Activated B cell treated with CpG ODN at 0.5 μM for 24 hours (primary cell): ENCODE results near the gene FGD3. TPM values are rescaled to one million over a fixed set of nuclear protein-coding genes. Genes with fewer than 3 reads are reported as not detected.

Source experiments
- ATAC-seq: fragments of 200-7000 bp; cut with Tn5 transposase; one replicate; pipeline ENCODE4 v1.10.0; 2021; ENCODE audit warnings: low read depth, mild to moderate bottlenecking, moderate library complexity
- CTCF ChIA-PET: fragments of 350-600 bp; sonication (Branson Sonifier 250); formaldehyde crosslinking; loops from one replicate; lab custom pipeline; 2021; ENCODE audit warnings: antibody characterized with exemption; lab: Charles Lee
- POLR2A ChIA-PET: fragments of 350-600 bp; sonication (Branson Sonifier 250); formaldehyde crosslinking; loops from one replicate; lab custom pipeline; 2021; ENCODE audit warnings: antibody characterized with exemption; lab: Charles Lee
- DNase-seq: peaks from one replicate; pipeline ENCODE4 v3.0.0; 2022
- H3K27ac Mint-ChIP-seq: one replicate; pipeline ENCODE4 v1.8.0; 2020; ENCODE audit warnings: mixed read lengths
- H3K27me3 Mint-ChIP-seq: one replicate; pipeline ENCODE4 v1.8.0; 2021; ENCODE audit warnings: mixed read lengths
- H3K36me3 Mint-ChIP-seq: one replicate; pipeline ENCODE4 v1.8.0; 2021; ENCODE audit warnings: low read depth, mixed read lengths
- H3K4me1 Mint-ChIP-seq: one replicate; pipeline ENCODE4 v1.8.0; 2021; ENCODE audit warnings: mixed read lengths
- H3K4me3 Mint-ChIP-seq: one replicate; pipeline ENCODE4 v1.8.0; 2020; ENCODE audit warnings: mild to moderate bottlenecking, mixed read lengths
- H3K9me3 Mint-ChIP-seq: one replicate; pipeline ENCODE4 v1.8.0; 2020; ENCODE audit warnings: mixed read lengths
- intact Hi-C: fragments of 100-400 bp; cut with micrococcal nuclease; formaldehyde crosslinking; loops from one replicate; pipeline ENCODE4 v1.15.1; 2024
- total RNA-seq: library from RNA; stranded (reverse); gene quantifications from 2 replicates; pipeline ENCODE4 v1.2.3, GENCODE V29; 2022
- TF ChIP-seq, protein P1 (sequence below): fragments of 200-600 bp; IDR thresholded peaks from one replicate; pipeline ENCODE4 v1.8.0; 2022; ENCODE audit warnings: antibody characterized with exemption, mild to moderate bottlenecking

FGD3 gene
- total RNA-seq, 1 donor from 2014 or later, result 61.9 TPM

DNA sequence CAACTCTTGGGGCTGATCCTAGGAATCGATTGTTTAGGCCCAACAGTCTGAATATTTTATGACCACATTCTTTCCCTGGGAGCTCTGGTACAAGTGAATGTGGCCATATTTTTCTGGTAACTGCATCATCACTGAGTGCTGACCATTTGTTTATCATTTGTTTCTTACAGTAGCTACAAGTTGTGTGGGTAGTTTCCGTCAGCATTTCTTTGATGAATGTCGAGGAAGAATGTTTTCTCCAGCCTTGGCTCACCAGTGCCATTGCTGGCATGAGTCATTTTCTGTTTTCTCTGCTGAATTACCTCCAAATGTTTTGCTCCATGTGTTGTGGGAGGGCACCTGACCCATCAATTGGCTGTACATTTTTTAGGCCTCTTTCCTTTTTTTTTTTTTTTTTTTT is 134.6 kb downstream of the FGD3 start:
- Mint-ChIP-seq H3K36me3 (peaks cover 65% of the 10 kb centered on the region), H3K9me3 (no peaks in the 10 kb centered on the region), H3K4me1 (no peaks in the 10 kb centered on the region), H3K27ac (no peak overlapping the region), H3K27me3 (no peaks in the 10 kb centered on the region), H3K4me3 (no peak overlapping the region)
- TF ChIP-seq, protein P1, sequence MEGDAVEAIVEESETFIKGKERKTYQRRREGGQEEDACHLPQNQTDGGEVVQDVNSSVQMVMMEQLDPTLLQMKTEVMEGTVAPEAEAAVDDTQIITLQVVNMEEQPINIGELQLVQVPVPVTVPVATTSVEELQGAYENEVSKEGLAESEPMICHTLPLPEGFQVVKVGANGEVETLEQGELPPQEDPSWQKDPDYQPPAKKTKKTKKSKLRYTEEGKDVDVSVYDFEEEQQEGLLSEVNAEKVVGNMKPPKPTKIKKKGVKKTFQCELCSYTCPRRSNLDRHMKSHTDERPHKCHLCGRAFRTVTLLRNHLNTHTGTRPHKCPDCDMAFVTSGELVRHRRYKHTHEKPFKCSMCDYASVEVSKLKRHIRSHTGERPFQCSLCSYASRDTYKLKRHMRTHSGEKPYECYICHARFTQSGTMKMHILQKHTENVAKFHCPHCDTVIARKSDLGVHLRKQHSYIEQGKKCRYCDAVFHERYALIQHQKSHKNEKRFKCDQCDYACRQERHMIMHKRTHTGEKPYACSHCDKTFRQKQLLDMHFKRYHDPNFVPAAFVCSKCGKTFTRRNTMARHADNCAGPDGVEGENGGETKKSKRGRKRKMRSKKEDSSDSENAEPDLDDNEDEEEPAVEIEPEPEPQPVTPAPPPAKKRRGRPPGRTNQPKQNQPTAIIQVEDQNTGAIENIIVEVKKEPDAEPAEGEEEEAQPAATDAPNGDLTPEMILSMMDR, result no peak
- ATAC-seq (no peak), DNase-seq (no peak)
- intact Hi-C loops, result no loop called here
- ChIA-PET POLR2A (no interaction called here), CTCF (interaction anchor here (2.1 kb wide), 1 partner anchor 27 kb away, joined by 6 read pairs; no protein-coding TSS in a partner anchor)

DNA sequence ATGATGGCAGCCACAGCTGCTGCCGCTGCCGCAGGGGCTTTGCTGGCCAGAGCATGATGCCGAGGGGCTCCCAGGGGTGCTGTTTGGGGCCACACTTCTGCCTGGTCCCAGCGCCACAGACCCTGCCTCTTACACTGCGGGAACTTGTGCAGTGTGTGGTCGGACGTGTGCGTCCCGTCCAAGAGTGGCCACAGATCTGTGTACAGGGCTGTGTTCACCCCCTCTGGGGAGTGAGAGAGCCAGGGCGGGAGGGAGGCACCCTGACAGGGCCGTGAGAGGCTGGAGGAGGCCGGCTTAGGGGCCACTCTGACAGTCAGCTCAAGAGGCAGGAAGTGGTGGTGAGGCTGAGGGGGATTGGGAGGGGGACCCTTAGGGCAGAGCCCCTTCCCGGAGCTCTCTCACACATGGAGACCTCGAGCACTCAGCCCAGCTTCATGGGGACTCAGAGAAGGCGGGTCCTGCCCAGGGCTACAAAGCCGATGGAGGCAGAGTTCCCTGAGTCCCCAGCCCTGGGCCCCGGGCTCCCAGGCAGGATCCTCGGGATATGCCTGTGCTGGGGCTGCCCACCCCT is 135.6 kb downstream of the FGD3 start:
- H3K36me3 Mint-ChIP-seq, result peaks cover 58% of the 10 kb centered on the region
- POLR2A ChIA-PET, result no interaction called here
- H3K27ac Mint-ChIP-seq, result no peak overlapping the region

DNA sequence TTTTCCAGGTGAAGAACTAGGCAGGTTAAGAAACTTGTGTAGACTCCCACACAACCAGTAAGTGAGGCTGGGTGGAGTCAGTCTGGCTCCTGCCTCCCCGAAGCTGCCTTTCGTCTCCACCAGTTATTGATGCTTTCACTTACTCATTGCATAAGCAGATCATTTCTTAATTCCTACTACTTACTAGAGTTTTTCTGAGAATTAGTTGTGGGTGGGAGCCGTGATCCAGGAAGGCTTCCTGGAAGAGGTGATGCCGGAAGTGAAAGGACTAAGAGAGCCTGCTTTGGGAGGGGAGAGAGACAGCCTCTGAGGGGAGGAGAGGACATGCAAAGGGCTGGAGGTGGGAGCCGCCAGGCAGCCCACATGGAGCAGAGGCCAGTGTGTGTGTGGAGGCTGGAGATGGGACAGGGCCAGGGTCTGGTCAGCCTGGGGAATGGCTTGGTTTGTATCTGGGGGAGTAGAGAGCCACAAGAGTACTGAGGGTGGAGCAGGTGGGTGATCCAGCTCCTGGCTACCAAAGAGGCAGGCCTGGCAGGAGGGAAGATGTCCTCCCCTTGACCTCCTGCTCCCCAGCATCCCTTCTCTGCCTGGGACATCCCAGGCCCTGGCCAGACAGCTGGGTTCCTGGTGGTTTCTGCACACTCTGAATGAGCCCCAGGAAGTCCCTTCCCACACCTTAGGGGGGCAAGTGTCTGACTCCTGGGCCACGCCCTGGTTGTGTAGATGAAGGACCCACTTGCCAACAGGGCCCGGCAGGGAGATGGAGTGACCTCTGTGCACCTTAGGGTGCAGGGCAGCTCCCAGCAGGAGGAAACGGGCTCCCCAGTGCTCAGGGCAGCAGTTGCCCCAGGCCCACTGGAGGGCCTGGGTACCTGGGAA is 136.5 kb downstream of the FGD3 start:
- peaks cover 62% of the 10 kb centered on the region for H3K36me3 Mint-ChIP-seq

More for the DNA sequence above, 135.6 kb downstream of the FGD3 start:
- H3K27me3 Mint-ChIP-seq, result no peaks in the 10 kb centered on the region
- intact Hi-C loops, result no loop called here
- ATAC-seq (no peak), DNase-seq (no peak)
- H3K4me1 Mint-ChIP-seq, result peaks cover under 1% of the 10 kb centered on the region
- TF ChIP-seq, protein P1, result no peak
- no peak overlapping the region for H3K4me3 Mint-ChIP-seq
- H3K9me3 Mint-ChIP-seq, result no peaks in the 10 kb centered on the region
- CTCF ChIA-PET, result no interaction called here

DNA sequence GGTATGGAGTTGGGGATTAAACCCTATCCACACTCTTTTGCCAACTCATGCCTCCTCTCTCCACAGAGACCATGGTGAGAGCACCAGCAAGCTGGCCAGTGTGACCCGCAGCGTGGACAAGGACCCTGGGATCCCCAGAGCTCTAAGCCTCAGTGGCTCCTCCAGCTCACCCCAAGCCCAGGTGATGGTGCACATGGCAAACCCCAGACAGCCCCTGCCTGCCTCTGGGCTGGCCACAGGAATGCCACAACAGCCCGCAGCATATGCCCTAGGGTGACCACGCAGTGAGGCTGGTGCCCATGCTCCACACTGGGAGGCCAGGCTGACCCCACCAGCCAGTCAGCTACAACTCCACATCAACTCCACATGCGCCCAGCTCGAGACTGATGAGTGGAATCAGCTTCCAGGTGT is 137.2 kb downstream of the FGD3 start:
- Mint-ChIP-seq H3K36me3 (peaks cover 58% of the 10 kb centered on the region), H3K27ac (no peak overlapping the region)
- DNase-seq, result no peak

More for the DNA sequence above, 136.5 kb downstream of the FGD3 start:
- ATAC-seq (no peak), DNase-seq (no peak)
- TF ChIP-seq, protein P1, result no peak
- ChIA-PET POLR2A (no interaction called here), CTCF (no interaction called here)
- Mint-ChIP-seq H3K27ac (peak overlapping the region; percentile 53), H3K4me1 (peaks cover 2% of the 10 kb centered on the region), H3K4me3 (no peak overlapping the region), H3K9me3 (no peaks in the 10 kb centered on the region), H3K27me3 (no peaks in the 10 kb centered on the region)
- intact Hi-C loops, result no loop called here

More for the DNA sequence above, 137.2 kb downstream of the FGD3 start:
- intact Hi-C loops, result no loop called here
- CTCF ChIA-PET, result no interaction called here
- Mint-ChIP-seq H3K9me3 (no peaks in the 10 kb centered on the region), H3K27me3 (no peaks in the 10 kb centered on the region), H3K4me1 (peaks cover 2% of the 10 kb centered on the region), H3K4me3 (no peak overlapping the region)
- POLR2A ChIA-PET, result interaction anchor here (1.3 kb wide), 1 partner anchor 10 kb away, joined by 4 read pairs; no protein-coding TSS in a partner anchor
- TF ChIP-seq, protein P1, result no peak
- ATAC-seq, result no peak
